ENCODE measurements around the gene STPG3.

DNA sequence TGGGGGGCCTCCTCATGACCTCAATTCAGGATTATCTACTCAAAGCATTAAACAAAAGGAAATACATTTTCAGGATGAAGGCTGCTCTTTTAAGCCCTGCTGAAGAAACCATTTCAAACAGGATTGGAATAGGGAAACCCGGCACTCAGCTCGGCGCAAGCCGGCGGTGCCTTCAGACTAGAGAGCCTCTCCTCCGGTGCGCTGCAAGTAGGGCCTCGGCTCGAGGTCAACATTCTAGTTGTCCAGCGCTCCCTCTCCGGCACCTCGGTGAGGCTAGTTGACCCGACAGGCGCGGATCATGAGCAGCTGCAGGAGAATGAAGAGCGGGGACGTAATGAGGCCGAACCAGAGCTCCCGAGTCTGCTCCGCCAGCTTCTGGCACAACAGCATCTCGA is 46.4 kb upstream of the STPG3 start:
- TF ChIP-seq EZH2 (IDR thresholded peaks at IDR 0.05; ENCODE audit: insufficient read depth, poor library complexity, severe bottlenecking), result no peak
- TF ChIP-seq EZH2phosphoT487 (IDR thresholded peaks at IDR 0.05; ENCODE audit: insufficient read depth, low read depth), result no peak

Data from GM23248 (cell line).